HCT116 (cell line): ENCODE data around the gene METTL27. TPM values are rescaled to one million over a fixed set of nuclear protein-coding genes. Genes with fewer than 3 reads are reported as not detected.
A peak's percentile ranks its signal among the peaks of the same experiment; 100 is the strongest.

Experiments
- ATAC-seq: fragments of 200-7000 bp; cut with Tn5 transposase; 2 replicates; pipeline ENCODE4 v1.9.1; 2020; ENCODE audit warnings: mild to moderate bottlenecking, moderate library complexity
- BruUV-seq: library from RNA; stranded (reverse); fragments of 400-500 nt; replicated peaks from 2 replicates; lab custom pipeline; 2021; lab: Mats Ljungman, UMichigan
- CTCF ChIA-PET: fragments of 300-600 bp; sonication (Branson Sonifier 250); formaldehyde crosslinking; loops from one replicate; lab custom pipeline; 2021; ENCODE audit warnings: antibody characterized with exemption; lab: Charles Lee
- POLR2A ChIA-PET: fragments of 300-600, 350-600 bp; sonication (Branson Sonifier 250); formaldehyde crosslinking; loops from one replicate; lab custom pipeline; 2021; ENCODE audit warnings: antibody characterized with exemption; lab: Charles Lee
- RAD21 ChIA-PET, 2 experiments: fragments of 300-600 bp; sonication (Branson Sonifier 250); formaldehyde crosslinking; loops; one replicate each; lab custom pipeline; 2023; ENCODE audit warnings: low total read pairs in 2 of 2; ENCODE audit not compliant: uncharacterized antibody in 2 of 2, unreplicated experiment in 2 of 2, low non-redundant PET in 1 of 2; lab: Charles Lee
- DNase-seq: peaks from one replicate; pipeline ENCODE4 v3.0.0-alpha.2; 2010; ENCODE audit warnings: low read depth, low spot score
- H2AFZ ChIP-seq: fragments of 200-600 bp; shearing (Covaris generic), sonication (generic); 2 replicates; pipeline ENCODE4 v1.6.1; 2017; ENCODE audit warnings: low read depth, mixed run types, mixed read lengths, antibody characterized with exemption, low read length; ENCODE audit not compliant: poor library complexity, severe bottlenecking
- H3K27ac ChIP-seq: 2 replicates; pipeline ENCODE4 v1.5.1; 2012; ENCODE audit warnings: low read depth, low read length
- H3K27me3 ChIP-seq: fragments of 200-600 bp; sonication (generic); 2 replicates; pipeline ENCODE4 v1.6.1; 2016; ENCODE audit warnings: mixed run types, low read length, mixed read lengths; ENCODE audit not compliant: insufficient read depth
- H3K36me3 ChIP-seq, 2 experiments: fragments of 200-500 bp in 1 of 2; fragments of 200-600 bp in 1 of 2; sonication (Bioruptor generic) in 1 of 2; sonication (generic) in 1 of 2; 2 replicates each; pipeline versions ENCODE4 v1.5.1 to v1.6.1; 2014 to 2016; ENCODE audit warnings: low read length in 2 of 2, inconsistent platforms in 1 of 2, mixed read lengths in 1 of 2, mixed run types in 1 of 2; ENCODE audit not compliant: insufficient read depth in 2 of 2, control insufficient read depth in 1 of 2
- H3K4me1 ChIP-seq, 2 experiments: fragments of 200-600 bp in 1 of 2; sonication (generic) in 1 of 2; 2 replicates each; pipeline versions ENCODE4 v1.5.1 to v1.6.1; 2012 to 2017; ENCODE audit warnings: low read length in 2 of 2, inconsistent platforms in 1 of 2, mild to moderate bottlenecking in 1 of 2, mixed read lengths in 1 of 2, mixed run types in 1 of 2, moderate library complexity in 1 of 2; ENCODE audit not compliant: insufficient read depth in 2 of 2, control insufficient read depth in 1 of 2
- H3K4me2 ChIP-seq: fragments of 200-600 bp; sonication (generic); 2 replicates; pipeline ENCODE4 v1.6.1; 2017; ENCODE audit warnings: mixed run types, low read length, mixed read lengths
- H3K4me3 ChIP-seq, 2 experiments: fragments of 200-600 bp in 1 of 2; sonication (generic) in 1 of 2; replicated peaks in 1 of 2; 2 replicates each; pipeline ENCODE4 v1.5.1; 2011 to 2016; ENCODE audit warnings: low read length in 2 of 2, control low read depth in 1 of 2, low read depth in 1 of 2, mild to moderate bottlenecking in 1 of 2, mixed read lengths in 1 of 2, mixed run types in 1 of 2
- H3K79me2 ChIP-seq: fragments of 200-600 bp; sonication (generic); 2 replicates; pipeline ENCODE4 v1.6.1; 2017; ENCODE audit warnings: mild to moderate bottlenecking, mixed run types, low read length, moderate library complexity, mixed read lengths; ENCODE audit not compliant: insufficient read depth
- H3K9ac ChIP-seq: fragments of 200-600 bp; sonication (generic); 2 replicates; pipeline ENCODE4 v1.6.1; 2016; ENCODE audit warnings: low read length, mixed read lengths
- H3K9me2 ChIP-seq: fragments of 200-600 bp; sonication (generic), shearing (Covaris generic); 2 replicates; pipeline ENCODE4 v1.6.1; 2017; ENCODE audit warnings: mixed run types, mild to moderate bottlenecking, moderate library complexity; ENCODE audit not compliant: insufficient read depth
- H3K9me3 ChIP-seq, 2 experiments: fragments of 200-500 bp in 1 of 2; fragments of 200-600 bp in 1 of 2; sonication (Bioruptor generic) in 1 of 2; sonication (generic) in 1 of 2; 2 replicates each; pipeline ENCODE4 v1.6.1; 2014 to 2017; ENCODE audit warnings: low read length in 2 of 2, mixed read lengths in 2 of 2, inconsistent platforms in 1 of 2, low read depth in 1 of 2, mild to moderate bottlenecking in 1 of 2, mixed run types in 1 of 2, moderate library complexity in 1 of 2; ENCODE audit not compliant: control insufficient read depth in 1 of 2, insufficient read depth in 1 of 2
- H4K20me1 ChIP-seq: fragments of 200-600 bp; sonication (generic), shearing (Covaris generic); 2 replicates; pipeline ENCODE4 v1.6.1; 2017; ENCODE audit warnings: mixed run types, mild to moderate bottlenecking, moderate library complexity; ENCODE audit not compliant: insufficient read depth
- CBX3 ChIP-seq: IDR thresholded peaks from 2 replicates; pipeline ENCODE4 v1.6.1; 2012; ENCODE audit warnings: low read depth
- CEBPB ChIP-seq: IDR thresholded peaks from 2 replicates; pipeline ENCODE4 v1.6.1; 2012; ENCODE audit warnings: low read depth
- ELF1 ChIP-seq: IDR thresholded peaks from 2 replicates; pipeline ENCODE4 v1.6.1; 2012; ENCODE audit warnings: low read depth, borderline replicate concordance
- EZH2phosphoT487 ChIP-seq: fragments of 200-600 bp; IDR thresholded peaks from 2 replicates; pipeline ENCODE4 v1.6.1; 2018; ENCODE audit warnings: antibody characterized with exemption, borderline replicate concordance
- FOSL1 ChIP-seq: IDR thresholded peaks from 2 replicates; pipeline ENCODE4 v1.6.1; 2012; ENCODE audit warnings: low read depth
- JUND ChIP-seq: IDR thresholded peaks from 2 replicates; pipeline ENCODE4 v1.6.1; 2012
- POLR2A ChIP-seq: IDR thresholded peaks from 2 replicates; pipeline ENCODE4 v1.7.0; 2011; ENCODE audit warnings: borderline replicate concordance; ENCODE audit not compliant: insufficient read depth, insufficient read length; ENCODE audit errors: extremely low read depth
- RAD21 ChIP-seq: IDR thresholded peaks from 2 replicates; pipeline ENCODE4 v1.6.1; 2012; ENCODE audit warnings: low read depth, mild to moderate bottlenecking
- SRF ChIP-seq: IDR thresholded peaks from 2 replicates; pipeline ENCODE4 v1.6.1; 2012; ENCODE audit warnings: low read depth
- TCF7L2 ChIP-seq: IDR thresholded peaks from 2 replicates; pipeline ENCODE4 v1.7.0; 2011; ENCODE audit warnings: borderline replicate concordance, inconsistent platforms; ENCODE audit not compliant: insufficient read depth, insufficient read length; ENCODE audit errors: extremely low read depth
- YY1 ChIP-seq: IDR thresholded peaks from 2 replicates; pipeline ENCODE4 v1.6.1; 2011; ENCODE audit warnings: low read length, low read depth, moderate library complexity, mild to moderate bottlenecking; ENCODE audit not compliant: insufficient replicate concordance; ENCODE audit errors: extremely low read depth
- ZFX ChIP-seq: fragments of 450-650 bp; IDR thresholded peaks from 2 replicates; pipeline ENCODE4 v1.6.1; 2017
- intact Hi-C: fragments of 100-400 bp; cut with micrococcal nuclease; formaldehyde crosslinking; loops from 2 replicates; pipeline ENCODE4 v1.10.0; 2022
- total RNA-seq: library from RNA; stranded (reverse); gene quantifications from one replicate; pipeline ENCODE4 v1.2.1, GENCODE V29; 2021; ENCODE audit not compliant: unreplicated experiment
- TF ChIP-seq, protein P1 (sequence below): IDR thresholded peaks from 2 replicates; pipeline ENCODE4 v1.6.1; 2012
- TF ChIP-seq, protein P2 (sequence below), 3 experiments: fragments of 200-600 bp in 1 of 3; sonication (generic) in 1 of 3; IDR thresholded peaks in 2 of 3; conservative IDR thresholded peaks in 1 of 3; 2 replicates each; pipeline ENCODE4 v1.5.1; 2012 to 2017; ENCODE audit warnings: low read depth in 2 of 3, low read length in 2 of 3, antibody characterized with exemption in 1 of 3, borderline replicate concordance in 1 of 3, control low read depth in 1 of 3, mild to moderate bottlenecking in 1 of 3, mixed read lengths in 1 of 3, mixed run types in 1 of 3, moderate library complexity in 1 of 3; ENCODE audit not compliant: insufficient read depth in 1 of 3
- TF ChIP-seq, protein P3 (sequence below): IDR thresholded peaks from 2 replicates; pipeline ENCODE4 v1.6.1; 2012

METTL27 gene
- total RNA-seq, 1 experiment from 2014 or later, result 30.4 TPM

DNA sequence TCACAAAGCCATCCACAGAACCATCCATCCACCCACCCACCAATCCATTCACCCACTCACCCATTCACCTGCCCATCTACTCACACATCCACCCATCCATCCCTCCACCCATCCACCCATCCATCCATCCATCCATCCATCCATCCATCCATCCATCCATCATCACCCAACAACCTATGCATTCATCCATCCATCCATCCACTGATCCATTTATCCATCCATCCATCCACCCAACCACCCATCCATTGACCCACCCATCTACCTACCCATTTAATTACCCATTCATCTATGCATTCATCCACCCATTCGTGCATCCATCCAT is 24.1 kb upstream of the METTL27 start:
- H3K4me3 ChIP-seq, result no peak overlapping the region
- BruUV-seq, result no TSS peak
- TF ChIP-seq EZH2phosphoT487, result no peak
- TF ChIP-seq FOSL1, result no peak
- TF ChIP-seq SRF, result no peak
- TF ChIP-seq, protein P1, sequence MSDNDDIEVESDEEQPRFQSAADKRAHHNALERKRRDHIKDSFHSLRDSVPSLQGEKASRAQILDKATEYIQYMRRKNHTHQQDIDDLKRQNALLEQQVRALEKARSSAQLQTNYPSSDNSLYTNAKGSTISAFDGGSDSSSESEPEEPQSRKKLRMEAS, result no peak

DNA sequence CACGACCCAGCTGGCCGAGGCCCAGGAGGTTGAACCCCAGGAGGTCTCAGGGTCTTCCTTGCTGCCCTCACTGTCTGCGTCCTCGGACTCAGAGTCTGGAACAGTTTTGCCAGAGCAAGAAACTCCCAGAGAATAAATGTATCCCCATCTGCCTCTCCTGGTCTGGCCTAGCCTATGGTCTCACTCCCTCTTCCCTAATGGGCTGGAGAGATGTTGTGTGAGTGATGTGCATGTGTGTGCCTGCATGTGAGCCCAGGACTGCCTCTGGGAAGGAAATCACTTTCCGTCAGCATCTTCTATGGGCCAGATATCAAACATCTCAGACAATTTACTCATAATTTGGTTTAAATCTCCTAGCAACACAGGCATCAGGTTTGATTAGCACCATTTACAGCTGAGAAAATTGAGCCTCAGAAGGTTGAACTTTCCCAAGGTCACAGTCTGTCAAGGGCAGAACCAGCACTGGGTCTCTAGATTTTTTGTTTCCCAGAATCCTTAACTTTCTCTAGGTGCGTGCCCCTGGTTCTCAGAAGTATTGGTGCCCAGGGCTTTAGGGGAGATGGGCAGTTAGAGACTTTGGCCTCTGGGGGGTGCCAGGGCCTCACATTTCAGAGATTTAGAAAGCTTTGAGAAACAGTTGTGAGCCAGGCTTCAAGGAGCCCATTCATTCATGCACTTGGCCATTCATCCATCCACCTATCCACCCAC is 23.6 kb upstream of the METTL27 start:
- ChIA-PET RAD21 (interaction anchor here in 1 of 2 experiments (0.9 kb wide), 1 partner anchor 161 kb away, joined by 3 read pairs; no protein-coding TSS in a partner anchor), CTCF (interaction anchor here (2.8 kb wide), 1 partner anchor 160 kb away, joined by 23 read pairs; no protein-coding TSS in a partner anchor), POLR2A (no interaction called here)
- intact Hi-C loops, result loop anchor here (1.0 kb wide), 4 partner anchors 113 to 535 kb away; no protein-coding TSS in a partner anchor
- no peaks in the 10 kb centered on the region for H3K9me3 ChIP-seq
- no peaks in the 10 kb centered on the region for H3K4me1 ChIP-seq
- H3K36me3 ChIP-seq, result no peaks in the 10 kb centered on the region
- no peak overlapping the region for H2AFZ ChIP-seq
- peak; percentile 88 for ATAC-seq
- H3K4me2 ChIP-seq, result no peak overlapping the region
- H3K9me2 ChIP-seq, result no peaks in the 10 kb centered on the region
- no peak for DNase-seq
- H3K4me3 ChIP-seq, result no peak overlapping the region
- H3K9ac ChIP-seq, result no peak overlapping the region
- no peaks in the 10 kb centered on the region for H4K20me1 ChIP-seq
- no peaks in the 10 kb centered on the region for H3K79me2 ChIP-seq
- no TSS peak for BruUV-seq
- no peaks in the 10 kb centered on the region for H3K27me3 ChIP-seq
- H3K27ac ChIP-seq, result no peak overlapping the region
- TF ChIP-seq, protein P2, sequence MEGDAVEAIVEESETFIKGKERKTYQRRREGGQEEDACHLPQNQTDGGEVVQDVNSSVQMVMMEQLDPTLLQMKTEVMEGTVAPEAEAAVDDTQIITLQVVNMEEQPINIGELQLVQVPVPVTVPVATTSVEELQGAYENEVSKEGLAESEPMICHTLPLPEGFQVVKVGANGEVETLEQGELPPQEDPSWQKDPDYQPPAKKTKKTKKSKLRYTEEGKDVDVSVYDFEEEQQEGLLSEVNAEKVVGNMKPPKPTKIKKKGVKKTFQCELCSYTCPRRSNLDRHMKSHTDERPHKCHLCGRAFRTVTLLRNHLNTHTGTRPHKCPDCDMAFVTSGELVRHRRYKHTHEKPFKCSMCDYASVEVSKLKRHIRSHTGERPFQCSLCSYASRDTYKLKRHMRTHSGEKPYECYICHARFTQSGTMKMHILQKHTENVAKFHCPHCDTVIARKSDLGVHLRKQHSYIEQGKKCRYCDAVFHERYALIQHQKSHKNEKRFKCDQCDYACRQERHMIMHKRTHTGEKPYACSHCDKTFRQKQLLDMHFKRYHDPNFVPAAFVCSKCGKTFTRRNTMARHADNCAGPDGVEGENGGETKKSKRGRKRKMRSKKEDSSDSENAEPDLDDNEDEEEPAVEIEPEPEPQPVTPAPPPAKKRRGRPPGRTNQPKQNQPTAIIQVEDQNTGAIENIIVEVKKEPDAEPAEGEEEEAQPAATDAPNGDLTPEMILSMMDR (IDR thresholded peaks at IDR 0.05 in 2 of 3, conservative IDR thresholded peaks at IDR 0.05 in 1 of 3; ENCODE audit: borderline replicate concordance in 1 of 3, insufficient read depth in 1 of 3, low read depth in 2 of 3, low read length in 2 of 3), result peak; percentile 70 to 75 (median 73); a peak in 5 of 6 replicates
- TF ChIP-seq, protein P3, sequence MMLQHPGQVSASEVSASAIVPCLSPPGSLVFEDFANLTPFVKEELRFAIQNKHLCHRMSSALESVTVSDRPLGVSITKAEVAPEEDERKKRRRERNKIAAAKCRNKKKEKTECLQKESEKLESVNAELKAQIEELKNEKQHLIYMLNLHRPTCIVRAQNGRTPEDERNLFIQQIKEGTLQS, result no peak
- TF ChIP-seq, protein P1, result no peak
- TF ChIP-seq FOSL1 (no peak), ZFX (no peak), POLR2A (no peak), CEBPB (no peak), JUND (no peak), ELF1 (no peak), YY1 (no peak), TCF7L2 (no peak), CBX3 (no peak), RAD21 (peak; percentile 91)

More for the DNA sequence above, 24.1 kb upstream of the METTL27 start:
- ChIA-PET POLR2A (no interaction called here), RAD21 (interaction anchor here in 1 of 2 experiments (0.9 kb wide), 1 partner anchor 160 kb away, joined by 3 read pairs; no protein-coding TSS in a partner anchor), CTCF (interaction anchor here (2.8 kb wide), 1 partner anchor 160 kb away, joined by 23 read pairs; no protein-coding TSS in a partner anchor)
- Histone ChIP-seq H3K9ac (no peak overlapping the region), H2AFZ (no peak overlapping the region), H3K79me2 (no peaks in the 10 kb centered on the region), H3K4me2 (no peak overlapping the region), H4K20me1 (no peaks in the 10 kb centered on the region), H3K27ac (no peak overlapping the region), H3K4me1 (no peaks in the 10 kb centered on the region), H3K36me3 (no peaks in the 10 kb centered on the region), H3K9me3 (no peaks in the 10 kb centered on the region), H3K9me2 (no peaks in the 10 kb centered on the region), H3K27me3 (no peaks in the 10 kb centered on the region)
- ATAC-seq, result peak; percentile 34
- no peak for DNase-seq
- intact Hi-C loops, result loop anchor here (1.0 kb wide), 4 partner anchors 113 to 535 kb away; no protein-coding TSS in a partner anchor
